ENCODE data around the gene DISC1.
"Not testable (repeated sequence)": the region's sequence is repeated elsewhere in the genome, so short reads cannot be mapped to it uniquely, and the experiment has no call there.

The DISC1 gene

GRCh38 chr1:231781892-231782291 is 155.3 kb downstream of the DISC1 start:
- no peak for DNase-seq

- not testable (repeated sequence) for DNase-seq
These were observed 158.5 kb downstream of the DISC1 start for GRCh38 chr1:231785073-231785472.

GRCh38 chr1:231786126-231786525 is 159.5 kb downstream of the DISC1 start:
- DNase-seq: no peak

- no peak for DNase-seq
These were observed 166.0 kb downstream of the DISC1 start for GRCh38 chr1:231792634-231793033.

GRCh38 chr1:231793893-231794292 is 167.3 kb downstream of the DISC1 start:
- no peak for DNase-seq

GRCh38 chr1:231796141-231796540 is 169.6 kb downstream of the DISC1 start:
- no peak for DNase-seq

- no peak for DNase-seq
These were observed 172.9 kb downstream of the DISC1 start for GRCh38 chr1:231799363-231799986.

GRCh38 chr1:231800108-231800507 is 173.5 kb downstream of the DISC1 start:
- no peak for DNase-seq

GRCh38 chr1:231801042-231801585 is 174.5 kb downstream of the DISC1 start:
- DNase-seq: no peak

GRCh38 chr1:231803353-231803752 is 176.8 kb downstream of the DISC1 start:
- no peak for DNase-seq

- no peak for DNase-seq
These were observed 180.3 kb downstream of the DISC1 start for GRCh38 chr1:231806623-231807495.

- DNase-seq: no peak
These were observed 181.0 kb downstream of the DISC1 start for GRCh38 chr1:231807541-231807940.

- no peak for DNase-seq
These were observed 181.5 kb downstream of the DISC1 start for GRCh38 chr1:231808116-231808515.

GRCh38 chr1:231808990-231809389 is 182.4 kb downstream of the DISC1 start:
- no peak for DNase-seq

GRCh38 chr1:231810415-231810814 is 183.8 kb downstream of the DISC1 start:
- no peak for DNase-seq

- DNase-seq: no peak
These were observed 187.4 kb downstream of the DISC1 start for GRCh38 chr1:231814021-231814420.

- DNase-seq: no peak
These were observed 187.9 kb downstream of the DISC1 start for GRCh38 chr1:231814521-231814920.

GRCh38 chr1:231817801-231818200 is 191.2 kb downstream of the DISC1 start:
- DNase-seq: no peak

GRCh38 chr1:231818337-231818736 is 191.7 kb downstream of the DISC1 start:
- no peak for DNase-seq

- DNase-seq: no peak
These were observed 194.7 kb downstream of the DISC1 start for GRCh38 chr1:231821281-231821680.

GRCh38 chr1:231822041-231822440 is 195.5 kb downstream of the DISC1 start:
- no peak for DNase-seq

- DNase-seq: no peak
These were observed 200.0 kb downstream of the DISC1 start for GRCh38 chr1:231826566-231826965.

- no peak for DNase-seq
These were observed 200.9 kb downstream of the DISC1 start for GRCh38 chr1:231827337-231828105.

Data from NCI-H1417 treated with DMSO at 0.1 percent for 48 hours (cell line).